Tibial nerve (tissue), 4 donors: ENCODE data around the gene MT3. TPM values are rescaled to one million over a fixed set of nuclear protein-coding genes. Genes with fewer than 3 reads are reported as not detected.

Experiments used
- DNase-seq, 2 donors: peaks; one replicate each; pipeline ENCODE4 v3.0.0-alpha.2; 2019; ENCODE audit warnings: low spot score in 2 of 2
- H3K27ac ChIP-seq, 4 donors: fragments of 200-600 bp; sonication (generic) in 3 of 4; one replicate each; pipeline ENCODE4 v1.5.1; 2017 to 2019; ENCODE audit warnings: mild to moderate bottlenecking in 1 of 4
- H3K27me3 ChIP-seq, 2 donors: fragments of 200-600 bp; sonication (generic) in 1 of 2; one replicate each; pipeline versions ENCODE4 v1.5.1 to v1.6.0; 2017 to 2019
- H3K36me3 ChIP-seq, 3 donors: fragments of 200-600 bp; sonication (generic); one replicate each; pipeline ENCODE4 v1.5.1; 2018 to 2019
- H3K4me1 ChIP-seq, 4 donors: fragments of 200-600 bp; sonication (generic) in 3 of 4; one replicate each; pipeline ENCODE4 v1.5.1; 2017 to 2019
- H3K4me3 ChIP-seq, 4 donors: fragments of 200-600 bp; sonication (generic) in 3 of 4; one replicate each; pipeline ENCODE4 v1.5.1; 2017 to 2019; ENCODE audit warnings: mild to moderate bottlenecking in 1 of 4, moderate library complexity in 1 of 4
- H3K9me3 ChIP-seq, 4 donors: fragments of 200-600 bp; sonication (generic) in 3 of 4; one replicate each; pipeline ENCODE4 v1.5.1; 2017 to 2019
- CTCF ChIP-seq, 5 experiments: fragments of 200-600 bp in 3 of 5; fragments of 450-650 bp in 2 of 5; sonication (generic) in 3 of 5; IDR thresholded peaks; one replicate each; pipeline ENCODE4 v1.5.1; 2016 to 2019; ENCODE audit warnings: antibody characterized with exemption in 5 of 5, mild to moderate bottlenecking in 3 of 5, moderate library complexity in 2 of 5
- EP300 ChIP-seq, 2 donors: sonication (generic); formaldehyde crosslinking; IDR thresholded peaks; one replicate each; pipeline ENCODE4 v1.6.1; 2017; ENCODE audit warnings: antibody characterized with exemption in 2 of 2, mild to moderate bottlenecking in 1 of 2
- POLR2A ChIP-seq, 2 donors: fragments of 450-650 bp; IDR thresholded peaks; one replicate each; pipeline ENCODE4 v1.6.1; 2017; ENCODE audit warnings: antibody characterized with exemption in 2 of 2, mild to moderate bottlenecking in 2 of 2, moderate library complexity in 2 of 2
- WGBS, 2 donors: methylation state at CpG; one replicate each; pipeline ENCODE4 v1.1.5; 2018; 5-methylcytosine and 5-hydroxymethylcytosine counted together
- total RNA-seq, 4 donors: library from RNA; depleted of rRNA; stranded (reverse); fragments of >200 nt; gene quantifications; one replicate each; pipeline ENCODE4 v1.1.0, GENCODE V29; 2016

MT3 gene
- total RNA-seq, 4 donors from 2014 or later: 92.4 to 291 (median 156) TPM

GRCh38 chr16:56623637-56624036 is 34.3 kb downstream of the MT3 start:
- Histone ChIP-seq H3K9me3 (no peaks in the 10 kb centered on the region), H3K4me3 (no peak overlapping the region), H3K27ac (no peak overlapping the region), H3K4me1 (peaks cover 0 to 30% (median 7%) of the 10 kb centered on the region in 4 donors), H3K27me3 (no peaks in the 10 kb centered on the region), H3K36me3 (no peaks in the 10 kb centered on the region)
- DNase-seq: no peak
- WGBS, 2 donors: 83 to 88% methylated on average over 2 of the region's 2 CpGs
- TF ChIP-seq CTCF (IDR thresholded peaks at IDR 0.05): no peak
- TF ChIP-seq POLR2A (IDR thresholded peaks at IDR 0.05): no peak
- no peak for TF ChIP-seq EP300 (IDR thresholded peaks at IDR 0.05)

- Histone ChIP-seq H3K4me3 (peak within 1 kb of the TSS; percentile 48 to 70 (median 66)), H3K36me3 (no peaks in the 10 kb centered on the region), H3K4me1 (peaks cover 0 to 35% (median 7%) of the 10 kb centered on the region in 4 donors), H3K27me3 (no peaks in the 10 kb centered on the region), H3K27ac (peak within 1 kb of the TSS; percentile 72 to 96 (median 90)), H3K9me3 (no peaks in the 10 kb centered on the region)
- TF ChIP-seq CTCF (IDR thresholded peaks at IDR 0.05): no peak
- peak; percentile 64 to 96 for TF ChIP-seq EP300 (IDR thresholded peaks at IDR 0.05)
- TF ChIP-seq POLR2A (IDR thresholded peaks at IDR 0.05): peak in 1 of 2 donors; percentile 90
- DNase-seq: peak; percentile 42 to 43
- 2 to 3% methylated on average over 43 to 50 of the region's 62 CpGs for WGBS, 2 donors
These were observed 36.0 kb downstream of the MT3 start, which contains the start of gene MT1E for GRCh38 chr16:56625140-56625942. MT1E (plus strand) TSS chr16:56625781; CDS start chr16:56625852, 71 bp downstream.

DNA sequence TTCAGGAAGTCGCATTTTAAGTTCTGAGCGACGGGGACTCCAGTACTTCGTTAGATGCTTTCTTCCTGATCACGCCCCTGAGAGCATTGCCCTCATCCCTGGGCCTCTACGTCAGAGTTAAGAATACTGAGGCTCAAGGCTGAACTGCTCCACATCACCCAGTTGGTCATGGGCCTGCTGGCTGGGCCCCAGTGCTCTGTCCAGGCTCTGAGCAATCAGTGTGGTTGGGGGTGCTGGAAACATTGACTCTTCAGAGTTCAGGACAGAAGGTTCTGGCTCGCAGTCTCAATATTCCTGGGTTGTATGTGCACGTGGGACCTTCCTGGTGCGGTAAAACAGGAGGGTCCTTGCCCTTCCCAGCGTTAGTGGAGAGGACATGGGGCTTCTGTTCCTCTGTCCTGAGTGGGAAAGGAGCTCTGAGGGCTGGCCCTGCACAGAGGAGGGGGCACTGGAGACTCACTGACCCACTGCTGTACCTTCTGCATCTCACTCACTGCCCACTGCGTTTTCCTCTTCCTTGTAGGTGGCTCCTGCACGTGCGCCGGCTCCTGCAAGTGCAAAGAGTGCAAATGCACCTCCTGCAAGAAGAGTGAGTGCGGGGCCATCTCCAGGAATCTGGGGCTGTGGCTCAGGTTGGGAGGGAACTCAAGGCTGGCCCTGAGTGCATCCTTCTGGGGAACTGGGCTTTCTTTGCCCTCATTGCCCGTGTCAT is 36.8 kb downstream of the MT3 start:
- TF ChIP-seq CTCF (IDR thresholded peaks at IDR 0.05) (no peak), POLR2A (IDR thresholded peaks at IDR 0.05) (peak in 1 of 2 donors; percentile 4), EP300 (IDR thresholded peaks at IDR 0.05) (no peak)
- 24 to 30% methylated on average over 16 of the region's 16 CpGs for WGBS, 2 donors
- H3K4me1 ChIP-seq: peaks cover 0 to 35% (median 7%) of the 10 kb centered on the region in 4 donors
- no peaks in the 10 kb centered on the region for H3K9me3 ChIP-seq
- H3K27ac ChIP-seq: peak overlapping the region; percentile 72 to 96 (median 90)
- no peaks in the 10 kb centered on the region for H3K27me3 ChIP-seq
- peak in 1 of 2 donors; percentile 40 for DNase-seq
- H3K4me3 ChIP-seq: peak overlapping the region; percentile 48 to 70 (median 66)
- H3K36me3 ChIP-seq: no peaks in the 10 kb centered on the region

GRCh38 chr16:56626685-56627084 is 37.4 kb downstream of the MT3 start:
- DNase-seq: no peak
- Histone ChIP-seq H3K9me3 (no peaks in the 10 kb centered on the region), H3K36me3 (no peaks in the 10 kb centered on the region), H3K27me3 (no peaks in the 10 kb centered on the region), H3K4me1 (peaks cover 0 to 38% (median 9%) of the 10 kb centered on the region in 4 donors), H3K27ac (peak overlapping the region; percentile 72 to 96 (median 90)), H3K4me3 (peak overlapping the region; percentile 48 to 70 (median 66))
- TF ChIP-seq CTCF (IDR thresholded peaks at IDR 0.05) (no peak), POLR2A (IDR thresholded peaks at IDR 0.05) (no peak), EP300 (IDR thresholded peaks at IDR 0.05) (no peak)
- 53 to 57% methylated on average over 7 of the region's 7 CpGs for WGBS, 2 donors
